Measurements from ENCODE around the gene CAMP. TPM values are rescaled to one million over a fixed set of nuclear protein-coding genes. Genes with fewer than 3 reads are reported as not detected.

CAMP gene
- total and polyA plus RNA-seq, 2 of the 13 experiments (the other 11 are each of a cell fraction or from before 2014, with no cell fraction given) = not detected

- TF ChIP-seq RAD21 (CRISPR knock-in tag; IDR thresholded peaks at IDR 0.05) = peak; percentile 48; the same call in 1 of the 2 replicates
- TF ChIP-seq ZNF124 (CRISPR knock-in tag; IDR thresholded peaks at IDR 0.05) = no peak
- no peak for TF ChIP-seq GRHL1 (CRISPR knock-in tag; conservative IDR thresholded peaks at IDR 0.05)
- TF ChIP-seq SP1 (IDR thresholded peaks at IDR 0.05) = no peak
- TF ChIP-seq SP1 (CRISPR knock-in tag; IDR thresholded peaks at IDR 0.05) = no peak
- TF ChIP-seq ZNF343 (CRISPR knock-in tag; IDR thresholded peaks at IDR 0.05) = 0 out of 2 replicates have a peak, but pooled peaks have one; percentile 53
- TF ChIP-seq POLR2AphosphoS2 (IDR thresholded peaks at IDR 0.05; ENCODE audit: low read depth, low read length) = no peak
- TF ChIP-seq SKI (IDR thresholded peaks at IDR 0.05; ENCODE audit: partially characterized antibody) = no peak
- TF ChIP-seq CSRNP1 (CRISPR knock-in tag; IDR thresholded peaks at IDR 0.05) = no peak
- TF ChIP-seq ZBTB26 (CRISPR knock-in tag; IDR thresholded peaks at IDR 0.05; ENCODE audit: borderline replicate concordance) = no peak
- no peak for TF ChIP-seq TEF (CRISPR knock-in tag; IDR thresholded peaks at IDR 0.05)
- TF ChIP-seq ZNF580 (CRISPR knock-in tag; IDR thresholded peaks at IDR 0.05; ENCODE audit: borderline replicate concordance, low read depth) = no peak
- TF ChIP-seq POGZ (CRISPR knock-in tag; IDR thresholded peaks at IDR 0.05) = no peak
- TF ChIP-seq ZKSCAN1 (IDR thresholded peaks at IDR 0.05; ENCODE audit: low read length) = no peak
- TF ChIP-seq TFAP4 (IDR thresholded peaks at IDR 0.05; ENCODE audit: borderline replicate concordance, low read depth) = peak; percentile 9; the same call in 1 of the 2 replicates
- no peak for TF ChIP-seq SKIL (CRISPR knock-in tag; IDR thresholded peaks at IDR 0.05; ENCODE audit: borderline replicate concordance)
- no peak for TF ChIP-seq AGO1 (IDR thresholded peaks at IDR 0.05; ENCODE audit: low read depth, low read length, poor library complexity, severe bottlenecking)
- TF ChIP-seq GMEB1 (CRISPR knock-in tag; IDR thresholded peaks at IDR 0.05; ENCODE audit: borderline replicate concordance) = no peak
- TF ChIP-seq ZNF674 (CRISPR knock-in tag; IDR thresholded peaks at IDR 0.05; ENCODE audit: low read depth) = peak; percentile 94
Observed at GRCh38 chr3:48187579-48188265, 35.6 kb upstream of the CAMP start (continued).

All from HepG2 (cell line).